Measurements from ENCODE around the gene THSD4. TPM values are rescaled to one million over a fixed set of nuclear protein-coding genes. Genes with fewer than 3 reads are reported as not detected.
A peak's percentile ranks its signal among the peaks of the same experiment; 100 is the strongest.

The THSD4 gene
- total RNA-seq, 1 donor from 2014 or later = 21.1 TPM

- DNase-seq (ENCODE audit: low spot score) (no peak), ATAC-seq (no peak)
- intact Hi-C loops (cut with DNase I) = no loop called here
Observed at GRCh38 chr15:71094137-71094536, 21.1 kb upstream of the THSD4 start.

- intact Hi-C loops (cut with DNase I) = no loop called here
- DNase-seq (ENCODE audit: low spot score) (no peak), ATAC-seq (no peak)
Observed at GRCh38 chr15:71096676-71097075, 18.6 kb upstream of the THSD4 start.

DNA sequence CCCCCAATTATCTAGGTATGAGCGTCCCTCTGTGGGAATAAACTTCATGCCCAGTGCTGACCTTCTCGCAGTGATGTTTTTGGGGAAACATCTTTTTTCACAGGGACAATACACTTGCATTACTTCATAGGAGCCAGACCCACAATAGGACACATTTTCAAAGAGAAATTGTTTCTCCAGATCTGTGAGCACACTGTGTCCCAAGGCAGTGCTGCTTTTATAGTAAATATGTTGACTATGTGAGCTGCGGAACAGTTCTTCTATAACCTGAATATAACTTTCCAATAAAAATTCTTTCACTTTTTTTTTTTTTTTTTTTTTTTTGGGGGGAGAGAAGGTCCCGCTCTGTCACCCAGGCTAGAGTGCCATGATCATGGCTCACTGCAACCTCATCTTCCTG lies 17.4 kb upstream of the THSD4 start:
- DNase-seq (ENCODE audit: low spot score) (no peak), ATAC-seq (no peak)
- intact Hi-C loops (cut with DNase I) = no loop called here

GRCh38 chr15:71098920-71099319 lies 16.4 kb upstream of the THSD4 start:
- DNase-seq (ENCODE audit: low spot score) = no peak
- intact Hi-C loops (cut with DNase I) = no loop called here
- no peak for ATAC-seq

DNA sequence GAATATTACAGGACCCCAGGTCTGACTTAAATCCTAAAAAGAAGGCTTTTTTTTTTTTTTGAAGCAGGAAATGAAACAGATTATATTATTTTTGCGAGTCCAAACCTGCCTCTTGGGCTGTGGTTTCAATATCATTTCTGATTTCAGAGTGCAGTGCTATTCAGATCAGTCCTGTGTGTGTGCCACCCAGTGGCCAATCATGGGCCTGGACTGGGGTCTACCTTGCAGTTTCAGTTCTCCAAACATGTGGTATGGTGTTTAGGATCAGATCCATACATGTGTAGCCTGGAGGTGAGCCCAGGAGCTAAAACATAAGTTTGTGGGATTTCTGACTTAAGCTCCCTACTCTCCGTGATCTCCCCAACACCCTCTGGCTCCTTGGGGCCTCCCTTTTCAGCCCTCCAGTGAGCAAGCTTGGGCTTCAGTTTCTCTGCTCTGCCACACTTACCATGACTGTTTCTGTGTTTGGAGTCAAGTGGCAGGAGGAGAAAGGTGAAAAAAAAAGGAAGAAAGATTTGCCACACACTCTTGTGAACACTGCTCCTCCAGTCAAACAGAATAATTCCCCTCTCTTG lies 12.1 kb upstream of the THSD4 start:
- no peak for DNase-seq (ENCODE audit: low spot score)

GRCh38 chr15:71104636-71105035 lies 10.6 kb upstream of the THSD4 start:
- intact Hi-C loops (cut with DNase I) = no loop called here
- ATAC-seq (no peak), DNase-seq (ENCODE audit: low spot score) (no peak)

More for the DNA sequence above, 12.1 kb upstream of the THSD4 start:
- intact Hi-C loops (cut with DNase I) = no loop called here
- ATAC-seq = no peak

GRCh38 chr15:71105444-71105843 lies 9.8 kb upstream of the THSD4 start:
- intact Hi-C loops (cut with DNase I) = no loop called here
- DNase-seq (ENCODE audit: low spot score) = no peak
- ATAC-seq = no peak

- DNase-seq (ENCODE audit: low spot score) = no peak
- ATAC-seq = no peak
- intact Hi-C loops (cut with DNase I) = no loop called here
Observed at GRCh38 chr15:71106802-71107500, 8.3 kb upstream of the THSD4 start.

GRCh38 chr15:71107501-71107815 lies 7.8 kb upstream of the THSD4 start:
- DNase-seq (ENCODE audit: low spot score) = no peak

GRCh38 chr15:71109130-71109529 lies 6.1 kb upstream of the THSD4 start:
- intact Hi-C loops (cut with DNase I) = no loop called here
- ATAC-seq (no peak), DNase-seq (ENCODE audit: low spot score) (no peak)

More at GRCh38 chr15:71107501-71107815, 7.8 kb upstream of the THSD4 start:
- intact Hi-C loops (cut with DNase I) = no loop called here
- no peak for ATAC-seq

DNA sequence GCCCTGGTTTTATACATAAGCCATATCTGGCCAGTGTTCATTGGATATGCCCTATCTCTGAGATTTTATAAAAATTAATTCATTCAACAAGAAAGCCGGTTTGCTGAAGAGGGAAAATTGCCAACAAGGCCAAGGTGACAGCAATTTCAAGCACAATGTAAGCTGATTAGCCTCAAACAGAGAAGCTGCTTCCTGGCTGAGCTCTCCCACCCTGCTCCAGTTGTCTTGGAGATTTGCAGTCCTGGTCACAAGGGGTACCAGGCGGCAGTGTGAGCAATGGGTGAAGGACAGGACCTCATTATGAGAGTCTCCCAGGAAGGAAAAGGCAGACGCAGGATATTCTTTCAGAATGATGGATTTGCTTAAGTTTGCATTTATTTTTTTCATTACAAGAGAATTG lies 5.4 kb upstream of the THSD4 start:
- intact Hi-C loops (cut with DNase I) = no loop called here
- no peak for ATAC-seq

GRCh38 chr15:71110405-71111180 lies 4.7 kb upstream of the THSD4 start:
- ATAC-seq (no peak), DNase-seq (ENCODE audit: low spot score) (no peak)
- intact Hi-C loops (cut with DNase I) = no loop called here

More for the DNA sequence above, 5.4 kb upstream of the THSD4 start:
- no peak for DNase-seq (ENCODE audit: low spot score)

GRCh38 chr15:71111181-71111565 lies 4.1 kb upstream of the THSD4 start:
- DNase-seq (ENCODE audit: low spot score) (no peak), ATAC-seq (no peak)
- intact Hi-C loops (cut with DNase I) = no loop called here

- DNase-seq (ENCODE audit: low spot score) (no peak), ATAC-seq (no peak)
- intact Hi-C loops (cut with DNase I) = no loop called here
Observed at GRCh38 chr15:71111950-71112349, 3.3 kb upstream of the THSD4 start.

GRCh38 chr15:71112429-71112828 lies 2.8 kb upstream of the THSD4 start:
- intact Hi-C loops (cut with DNase I) = no loop called here
- no peak for DNase-seq (ENCODE audit: low spot score)
- no peak for ATAC-seq

DNA sequence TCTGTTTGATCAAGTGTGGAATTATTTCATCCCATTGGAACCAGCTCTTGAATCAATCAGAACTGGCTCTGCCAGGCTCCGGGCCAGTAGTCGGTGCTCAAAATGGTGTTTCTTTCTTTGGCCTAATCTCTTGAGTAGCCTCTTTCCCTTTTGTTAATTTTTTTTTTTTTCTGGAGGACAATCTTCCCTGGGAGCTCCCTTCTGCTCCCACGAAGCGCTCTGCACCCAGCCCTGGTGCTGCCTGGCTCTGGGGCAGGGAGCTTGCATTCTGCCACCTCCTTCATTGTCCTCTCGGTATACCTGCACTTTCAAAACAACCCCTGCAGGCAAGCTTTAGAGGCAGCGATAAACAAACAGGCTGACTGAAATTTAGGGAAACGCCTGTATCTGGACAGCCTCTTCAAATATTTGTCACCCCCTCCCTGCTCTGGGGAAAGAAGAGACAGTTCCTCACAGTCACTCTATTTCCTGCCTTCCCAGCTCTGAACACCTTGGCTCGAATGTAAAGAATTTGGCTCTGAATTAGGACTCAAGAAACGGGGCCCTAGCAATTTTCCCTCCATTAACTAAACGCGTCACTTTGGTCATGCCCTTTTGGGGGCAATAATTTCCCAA lies 1.1 kb upstream of the THSD4 start:
- DNase-seq (ENCODE audit: low spot score) (no peak), ATAC-seq (no peak)
- intact Hi-C loops (cut with DNase I) = no loop called here

DNA sequence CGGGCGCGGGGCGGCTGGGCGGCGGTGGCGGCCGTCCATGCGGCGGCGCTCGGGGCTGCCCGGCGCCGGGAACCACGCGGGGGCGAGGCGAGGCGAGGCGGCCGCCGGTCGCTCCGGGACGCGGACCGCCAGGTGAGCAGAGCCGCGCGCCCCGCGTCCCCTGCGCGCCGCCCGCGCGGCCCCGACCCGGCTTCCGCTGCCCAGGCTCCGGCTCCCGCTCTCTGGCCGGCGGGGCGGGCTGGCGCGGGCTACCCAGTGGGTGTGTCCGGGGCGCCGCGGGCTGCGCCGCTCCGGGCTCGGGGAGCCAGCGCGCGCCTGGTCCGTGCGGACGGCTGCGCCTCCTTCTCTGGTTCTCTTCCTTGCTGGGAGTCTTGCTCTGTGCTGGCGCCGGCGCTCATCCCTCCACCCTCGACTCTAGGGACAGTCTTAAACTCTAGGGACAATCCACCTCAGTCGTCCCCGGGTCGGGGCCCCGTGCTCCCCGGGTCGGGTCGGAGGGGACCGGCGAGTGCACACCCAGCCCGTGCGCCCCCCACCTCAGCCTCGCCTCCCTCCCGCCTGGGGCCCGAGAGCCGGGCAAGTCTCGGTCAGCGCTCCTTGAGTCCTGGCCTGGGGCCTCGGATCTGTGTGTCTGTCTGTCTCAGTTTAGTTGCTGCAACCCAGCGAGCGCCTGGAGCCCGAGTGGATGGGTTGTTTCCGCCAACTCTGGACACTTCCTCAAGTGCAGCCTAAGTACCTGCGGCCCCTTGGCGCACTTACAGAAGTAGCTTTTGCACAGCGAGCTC lies 488 bp downstream of the THSD4 start:
- DNase-seq (ENCODE audit: low spot score) (peak; percentile 61), ATAC-seq (peak; percentile 68)
- intact Hi-C loops (cut with DNase I) = no loop called here

GRCh38 chr15:71116366-71116765 lies 1.1 kb downstream of the THSD4 start:
- no peak for ATAC-seq
- no peak for DNase-seq (ENCODE audit: low spot score)
- intact Hi-C loops (cut with DNase I) = no loop called here

DNA sequence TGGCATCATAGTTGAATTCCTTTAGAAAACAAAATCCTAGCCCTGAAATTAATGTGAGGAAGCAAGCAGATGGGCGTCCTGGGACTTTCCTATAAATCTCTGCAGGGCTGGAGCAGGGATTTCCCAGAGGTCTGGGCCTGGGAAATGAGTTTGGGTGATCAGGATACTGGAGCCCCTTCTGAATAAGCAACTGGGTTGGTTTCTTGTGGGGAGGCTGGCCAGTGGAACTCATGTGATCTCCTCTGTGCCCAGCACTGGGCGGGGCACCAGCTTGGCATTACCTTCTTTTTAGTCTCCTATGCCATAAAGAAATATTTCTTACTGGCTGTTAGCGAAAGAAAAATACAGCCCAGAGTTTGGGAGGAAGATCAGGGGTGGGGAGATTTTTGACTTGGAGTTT lies 1.7 kb downstream of the THSD4 start:
- intact Hi-C loops (cut with DNase I) = no loop called here
- ATAC-seq = no peak
- DNase-seq (ENCODE audit: low spot score) = no peak
